HG03139 (cell line): ENCODE data around the gene RTL5.

ENCODE experiments used
- ATAC-seq: cut with Tn5 transposase; IDR thresholded peaks from one replicate; pipeline ENCODE4 v1.9.1; 2021; ENCODE audit not compliant: unreplicated experiment

Gene RTL5

DNA sequence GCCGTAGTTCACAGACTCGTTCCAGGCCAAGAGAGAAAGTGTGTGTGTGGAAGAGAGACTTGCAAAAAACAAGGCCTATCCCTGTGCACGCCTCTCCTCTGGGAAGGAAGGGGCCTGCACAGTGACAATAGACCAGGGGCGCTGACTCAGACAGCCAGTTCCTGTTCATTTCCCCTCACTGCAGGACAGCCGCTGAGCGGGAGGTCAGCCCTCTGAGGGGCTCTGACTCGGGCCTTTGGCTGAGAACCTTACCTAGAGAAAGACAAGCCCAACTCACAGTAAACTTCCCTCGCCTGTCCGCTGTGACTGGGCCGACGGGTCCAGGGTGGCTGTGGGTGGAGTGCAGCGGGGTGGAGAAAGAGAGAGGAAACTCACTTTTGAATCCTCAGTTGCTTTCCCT lies 52.1 kb downstream of the RTL5 start:
- ATAC-seq, result no peak

DNA sequence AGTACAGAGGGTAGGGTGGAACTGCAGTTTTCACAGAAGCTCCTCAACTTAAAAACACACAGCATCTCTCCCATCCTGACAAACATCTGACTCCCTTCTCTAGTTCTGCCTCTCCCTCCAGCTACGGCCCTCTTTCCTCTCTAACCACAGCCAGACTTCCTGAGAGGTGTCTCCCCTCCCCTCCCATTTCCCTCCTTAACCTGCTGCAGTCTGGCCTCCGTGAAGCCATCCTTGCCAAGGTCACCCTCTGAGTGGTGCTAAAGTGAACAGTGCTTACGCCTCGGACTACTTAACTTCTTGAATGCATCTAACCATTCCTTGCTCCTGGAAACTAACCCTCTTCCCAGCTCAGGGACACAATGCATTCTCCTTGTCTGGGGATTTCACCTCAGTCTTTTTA lies 53.3 kb downstream of the RTL5 start:
- ATAC-seq, result no peak
